Gastroesophageal sphincter (tissue), 4 donors: ENCODE measurements around the gene NUDT16. TPM values are rescaled to one million over a fixed set of nuclear protein-coding genes. Genes with fewer than 3 reads are reported as not detected.

Experiments
- ATAC-seq: fragments of 150-250 bp; one replicate; pipeline ENCODE4 v1.9.1; 2016; ENCODE audit warnings: mild to moderate bottlenecking, moderate library complexity
- H3K27ac ChIP-seq, 4 donors: fragments of 200-600 bp; sonication (generic) in 3 of 4; 1 replicate in 3 of 4; 2 replicates in 1 of 4; pipeline ENCODE4 v1.5.1; 2016 to 2019
- H3K27me3 ChIP-seq: fragments of 200-600 bp; sonication (generic); one replicate; pipeline ENCODE4 v1.5.1; 2019
- H3K36me3 ChIP-seq, 2 donors: fragments of 200-600 bp; sonication (generic); one replicate each; pipeline ENCODE4 v1.5.1; 2019; ENCODE audit warnings: control low read depth in 1 of 2
- H3K4me1 ChIP-seq, 3 donors: fragments of 200-600 bp; sonication (generic); 1 replicate in 2 of 3; 2 replicates in 1 of 3; pipeline ENCODE4 v1.5.1; 2016 to 2019; ENCODE audit warnings: control low read depth in 2 of 3
- H3K4me3 ChIP-seq, 2 donors: fragments of 200-600 bp; sonication (generic); one replicate each; pipeline ENCODE4 v1.5.1; 2019; ENCODE audit warnings: mild to moderate bottlenecking in 1 of 2, moderate library complexity in 1 of 2
- H3K9me3 ChIP-seq, 3 donors: fragments of 200-600 bp; sonication (generic); one replicate each; pipeline ENCODE4 v1.5.1; 2017 to 2019; ENCODE audit warnings: control low read depth in 2 of 3
- CTCF ChIP-seq, 4 experiments: fragments of 200-600 bp in 2 of 4; fragments of 450-650 bp in 2 of 4; sonication (generic) in 1 of 4; IDR thresholded peaks; one replicate each; pipeline ENCODE4 v1.5.1; 2017 to 2019; ENCODE audit warnings: antibody characterized with exemption in 4 of 4, mild to moderate bottlenecking in 2 of 4, moderate library complexity in 2 of 4
- EP300 ChIP-seq: sonication (generic); formaldehyde crosslinking; IDR thresholded peaks from one replicate; pipeline ENCODE4 v1.6.1; 2017; ENCODE audit warnings: antibody characterized with exemption, mild to moderate bottlenecking
- POLR2A ChIP-seq, 2 donors: fragments of 450-650 bp; IDR thresholded peaks; one replicate each; pipeline ENCODE4 v1.6.1; 2017; ENCODE audit warnings: antibody characterized with exemption in 2 of 2, mild to moderate bottlenecking in 2 of 2, moderate library complexity in 1 of 2
- POLR2AphosphoS5 ChIP-seq: sonication (generic); formaldehyde crosslinking; IDR thresholded peaks from one replicate; pipeline ENCODE4 v1.6.1; 2017; ENCODE audit warnings: antibody characterized with exemption
- WGBS, 2 donors: methylation state at CpG; one replicate each; pipeline ENCODE4 v1.1.5; 2018; ENCODE audit warnings: low coverage in 1 of 2; 5-methylcytosine and 5-hydroxymethylcytosine counted together
- total RNA-seq, 4 donors: library from RNA; depleted of rRNA; stranded (reverse); fragments of >200 nt; gene quantifications; one replicate each; pipeline ENCODE4 v1.1.0, GENCODE V29; 2016

NUDT16 gene
- total RNA-seq, 4 donors from 2014 or later, result 28.8 to 56.5 (median 37.4) TPM

GRCh38 chr3:131386429-131387165 is 5.0 kb downstream of the NUDT16 start:
- no peak overlapping the region for H3K4me3 ChIP-seq
- peaks cover 0 to 35% of the 10 kb centered on the region in 2 donors for H3K36me3 ChIP-seq
- H3K27me3 ChIP-seq, result no peaks in the 10 kb centered on the region
- no peaks in the 10 kb centered on the region for H3K9me3 ChIP-seq
- peaks cover 0 to 46% (median 9%) of the 10 kb centered on the region in 3 donors for H3K4me1 ChIP-seq
- H3K27ac ChIP-seq, result peak overlapping the region; percentile 21 to 69 (median 63)
- TF ChIP-seq POLR2A (IDR thresholded peaks at IDR 0.05) (no peak), EP300 (no peak), POLR2AphosphoS5 (peak; percentile 20)
- ATAC-seq, result peak; percentile 63
- 43% methylated on average over 6 of the region's 6 CpGs; no CpG with 5 or more reads in 1 of the 2 donors for WGBS, 2 donors

- Histone ChIP-seq H3K9me3 (no peaks in the 10 kb centered on the region), H3K36me3 (peaks cover 0 to 35% of the 10 kb centered on the region in 2 donors), H3K27ac (peak overlapping the region in 2 of 4 donors; percentile 43 to 61), H3K27me3 (no peaks in the 10 kb centered on the region), H3K4me3 (no peak overlapping the region), H3K4me1 (peaks cover 0 to 37% (median 3%) of the 10 kb centered on the region in 3 donors)
- TF ChIP-seq POLR2AphosphoS5 (no peak), CTCF (IDR thresholded peaks at IDR 0.05) (no peak), POLR2A (IDR thresholded peaks at IDR 0.05) (no peak), EP300 (no peak)
- WGBS, 2 donors, result 50 to 63% methylated on average over 1 of the region's 1 CpG
- no peak for ATAC-seq
These were observed 6.4 kb downstream of the NUDT16 start for GRCh38 chr3:131387796-131388489.

GRCh38 chr3:131388490-131388799 is 6.9 kb downstream of the NUDT16 start:
- 67 to 74% methylated on average over 2 of the region's 2 CpGs for WGBS, 2 donors
- Histone ChIP-seq H3K4me1 (peaks cover 0 to 32% (median 0%) of the 10 kb centered on the region in 3 donors), H3K4me3 (no peak overlapping the region), H3K9me3 (no peaks in the 10 kb centered on the region), H3K27ac (no peak overlapping the region), H3K27me3 (no peaks in the 10 kb centered on the region), H3K36me3 (peaks cover 0 to 31% of the 10 kb centered on the region in 2 donors)
- no peak for TF ChIP-seq CTCF (IDR thresholded peaks at IDR 0.05)
- no peak for TF ChIP-seq POLR2AphosphoS5
- no peak for TF ChIP-seq POLR2A (IDR thresholded peaks at IDR 0.05)
- no peak for TF ChIP-seq EP300
- ATAC-seq, result no peak

DNA sequence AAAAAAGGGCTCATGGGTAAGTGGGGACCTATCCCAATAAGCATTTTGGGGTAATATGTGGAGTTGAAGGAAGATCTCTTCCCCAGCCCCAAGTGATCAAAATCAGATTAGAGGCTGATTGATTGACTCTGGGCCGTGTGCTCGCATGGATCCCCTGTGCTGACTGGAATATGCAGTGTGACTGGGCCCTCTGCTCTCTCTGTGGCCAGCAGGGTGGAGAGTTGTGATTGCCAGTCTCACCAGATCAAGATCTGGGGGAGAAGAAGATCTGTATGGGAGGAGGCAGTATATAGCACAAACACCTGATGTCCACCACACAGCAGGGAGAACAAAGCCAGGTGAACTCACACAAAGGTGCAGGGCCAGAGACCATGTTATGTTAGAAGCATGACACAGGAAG is 8.8 kb downstream of the NUDT16 start:
- H3K9me3 ChIP-seq, result no peaks in the 10 kb centered on the region
- no peaks in the 10 kb centered on the region for H3K27me3 ChIP-seq
- H3K27ac ChIP-seq, result no peak overlapping the region
- WGBS, 2 donors, result 54% methylated on average over 2 of the region's 2 CpGs; no CpG with 5 or more reads in 1 of the 2 donors
- H3K4me3 ChIP-seq, result no peak overlapping the region
- peaks cover 0 to 22% (median 0%) of the 10 kb centered on the region in 3 donors for H3K4me1 ChIP-seq
- TF ChIP-seq EP300 (no peak), POLR2AphosphoS5 (no peak), POLR2A (IDR thresholded peaks at IDR 0.05) (no peak), CTCF (IDR thresholded peaks at IDR 0.05) (no peak)
- no peak for ATAC-seq
- peaks cover 0 to 13% of the 10 kb centered on the region in 2 donors for H3K36me3 ChIP-seq

DNA sequence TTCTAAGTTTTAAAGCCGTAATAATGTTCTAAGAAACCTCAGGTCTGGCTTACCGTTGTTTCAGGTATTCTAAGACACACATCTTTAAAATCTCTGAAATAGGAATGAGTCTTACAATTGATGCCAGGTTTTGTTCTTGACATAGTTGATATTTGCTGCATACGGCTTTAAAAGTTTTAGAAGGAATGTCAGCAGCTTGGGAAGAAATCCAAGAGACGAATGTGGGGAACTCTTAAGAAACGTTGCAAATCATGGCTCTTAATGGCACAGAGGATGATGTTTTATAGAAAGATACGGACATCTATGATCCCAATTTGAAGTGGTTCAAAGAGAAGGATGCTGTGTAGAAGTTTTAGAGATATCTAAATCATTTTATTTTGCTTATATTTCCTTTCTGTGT is 11.5 kb downstream of the NUDT16 start:
- Histone ChIP-seq H3K27me3 (no peaks in the 10 kb centered on the region), H3K36me3 (no peaks in the 10 kb centered on the region), H3K27ac (no peak overlapping the region), H3K9me3 (no peaks in the 10 kb centered on the region), H3K4me3 (no peak overlapping the region), H3K4me1 (no peaks in the 10 kb centered on the region)
- TF ChIP-seq POLR2A (IDR thresholded peaks at IDR 0.05) (no peak), EP300 (no peak), CTCF (IDR thresholded peaks at IDR 0.05) (no peak), POLR2AphosphoS5 (no peak)
- no peak for ATAC-seq
- 46 to 48% methylated on average over 6 of the region's 6 CpGs for WGBS, 2 donors
